ENCODE results near the gene LTC4S.

LTC4S gene

GRCh38 chr5:179840321-179840720 lies 46.5 kb downstream of the LTC4S start:
- TF ChIP-seq ZNF274 (IDR thresholded peaks at IDR 0.05; ENCODE audit: low read depth, low read length) = no peak
- no peak overlapping the region for H3K4me3 ChIP-seq (ENCODE audit: low read length)

- TF ChIP-seq ZNF274 (IDR thresholded peaks at IDR 0.05; ENCODE audit: low read depth, low read length) = no peak
- H3K4me3 ChIP-seq (ENCODE audit: low read length) = no peak overlapping the region
These were observed 47.0 kb downstream of the LTC4S start for GRCh38 chr5:179840766-179841165.

DNA sequence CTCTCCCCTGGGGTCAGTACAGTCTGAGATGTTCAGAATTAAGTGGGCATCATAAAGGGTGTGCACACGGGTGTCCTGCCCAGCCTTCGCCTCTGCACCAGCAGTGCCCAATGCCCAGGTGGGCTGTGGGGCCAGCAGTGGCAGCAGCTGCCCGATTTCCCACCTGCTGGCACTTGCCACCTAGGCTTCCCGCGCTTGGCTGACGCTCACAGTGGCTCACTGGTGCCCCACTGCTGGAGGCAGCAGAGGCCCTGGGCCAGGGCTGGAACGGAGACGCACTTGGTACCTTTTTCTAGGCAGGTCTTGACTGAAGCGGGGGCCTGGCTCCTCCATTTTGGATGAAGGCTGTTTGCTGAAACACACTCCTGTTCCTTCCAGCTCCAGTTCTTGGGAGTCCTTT lies 47.8 kb downstream of the LTC4S start:
- no peak for TF ChIP-seq ZNF274 (IDR thresholded peaks at IDR 0.05; ENCODE audit: low read depth, low read length)
- H3K4me3 ChIP-seq (ENCODE audit: low read length) = no peak overlapping the region
